GM12801 (cell line): Measurements from ENCODE around the gene CEP112.

ENCODE experiments used
- CTCF ChIP-seq: IDR thresholded peaks from one replicate; pipeline ENCODE4 v1.5.1; 2011; ENCODE audit warnings: control low read depth; ENCODE audit not compliant: insufficient read length; ENCODE audit errors: extremely low read depth

The CEP112 gene

DNA sequence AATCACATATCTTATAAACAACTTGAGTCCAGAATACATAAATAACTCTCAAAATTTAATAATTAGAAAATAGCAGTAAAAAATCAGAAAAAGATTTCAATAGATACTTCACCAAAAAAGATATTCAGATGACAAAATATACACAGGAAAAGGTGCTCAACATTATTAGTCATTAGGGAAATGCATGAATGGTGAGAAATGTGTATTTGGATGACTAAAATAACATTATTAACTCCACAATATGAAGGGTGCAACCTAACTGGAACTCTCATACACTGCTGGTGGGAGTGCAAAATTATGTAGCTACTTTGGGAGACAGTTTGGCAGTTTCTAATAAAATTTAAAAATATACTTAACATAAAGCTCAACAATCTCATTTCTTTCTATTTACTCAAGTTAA is 368.2 kb downstream of the CEP112 start:
- TF ChIP-seq CTCF, result no peak

DNA sequence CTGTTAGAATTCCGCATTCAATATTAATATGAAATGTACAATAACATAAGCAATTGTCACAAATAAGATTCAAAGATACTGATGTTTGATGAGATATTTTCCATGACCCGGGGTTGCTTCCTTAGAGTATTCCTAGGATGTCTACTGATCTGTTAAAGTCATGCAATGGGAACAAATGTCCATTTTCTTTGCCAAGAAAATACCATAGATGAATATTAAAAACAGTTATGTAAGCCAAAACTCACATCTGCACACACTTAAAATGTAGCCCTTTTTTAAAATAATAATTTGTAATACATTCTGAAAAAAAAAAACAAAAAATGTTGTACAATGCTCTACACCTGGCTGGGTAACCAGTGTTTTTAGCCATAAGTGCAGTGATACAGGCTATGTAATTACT is 371.1 kb downstream of the CEP112 start:
- TF ChIP-seq CTCF, result no peak

GRCh38 chr17:65820306-65820705 is 371.6 kb downstream of the CEP112 start:
- TF ChIP-seq CTCF, result no peak

DNA sequence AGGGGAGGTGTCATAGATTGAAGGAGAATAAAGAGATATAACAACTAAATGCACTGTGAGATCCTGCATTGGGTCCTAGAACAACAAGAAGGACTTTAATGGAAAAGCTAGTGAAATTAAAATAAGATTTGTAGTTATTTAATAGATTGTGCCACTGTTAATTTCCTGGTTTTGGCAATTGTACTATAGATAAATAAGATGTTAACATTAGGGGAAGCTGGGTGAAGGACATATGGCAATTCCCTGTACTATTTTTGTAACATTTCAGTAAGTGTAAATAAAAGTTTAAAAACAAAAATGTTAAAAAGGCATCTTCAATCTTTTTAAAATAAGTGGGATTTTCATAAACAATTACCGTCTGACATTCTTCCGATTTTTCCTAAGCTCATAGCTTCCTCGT is 372.1 kb downstream of the CEP112 start:
- TF ChIP-seq CTCF, result no peak

DNA sequence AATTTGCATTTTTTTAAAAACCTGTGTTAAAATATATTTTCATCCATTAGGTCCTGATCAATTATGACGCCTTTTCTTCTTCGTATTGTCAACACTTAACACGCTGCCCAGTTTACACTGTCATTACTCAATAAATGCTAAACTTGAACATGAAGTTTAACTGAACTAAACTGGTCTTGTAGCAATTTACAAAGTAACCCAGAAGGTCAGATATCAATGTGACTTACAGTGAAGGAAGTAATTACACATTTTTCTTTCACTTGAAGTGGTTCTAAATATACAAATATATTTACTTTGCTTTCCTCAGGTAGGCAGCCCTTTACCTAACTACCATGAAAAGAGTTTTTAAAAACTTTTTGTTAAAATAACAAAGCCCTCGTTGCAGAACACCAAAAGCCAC is 374.0 kb downstream of the CEP112 start:
- no peak for TF ChIP-seq CTCF

DNA sequence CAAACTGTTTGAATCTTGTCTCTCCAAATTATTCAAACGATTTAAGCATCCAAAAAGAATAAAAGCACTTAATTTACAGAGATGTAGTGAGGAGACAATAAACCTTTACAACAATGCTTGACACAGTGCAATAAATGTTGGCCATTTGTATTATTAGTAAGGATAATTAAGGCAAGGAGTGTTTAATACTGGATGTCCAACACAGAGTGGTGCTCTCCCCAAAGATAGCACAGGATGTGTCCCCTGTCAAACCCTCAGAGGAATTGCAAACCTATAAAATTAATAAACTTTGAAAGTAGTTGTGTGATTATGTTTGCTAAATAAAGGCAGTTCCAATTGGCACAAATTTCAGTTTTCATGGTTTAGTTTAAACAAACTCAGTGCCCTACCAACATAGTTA is 377.5 kb downstream of the CEP112 start:
- TF ChIP-seq CTCF, result no peak

DNA sequence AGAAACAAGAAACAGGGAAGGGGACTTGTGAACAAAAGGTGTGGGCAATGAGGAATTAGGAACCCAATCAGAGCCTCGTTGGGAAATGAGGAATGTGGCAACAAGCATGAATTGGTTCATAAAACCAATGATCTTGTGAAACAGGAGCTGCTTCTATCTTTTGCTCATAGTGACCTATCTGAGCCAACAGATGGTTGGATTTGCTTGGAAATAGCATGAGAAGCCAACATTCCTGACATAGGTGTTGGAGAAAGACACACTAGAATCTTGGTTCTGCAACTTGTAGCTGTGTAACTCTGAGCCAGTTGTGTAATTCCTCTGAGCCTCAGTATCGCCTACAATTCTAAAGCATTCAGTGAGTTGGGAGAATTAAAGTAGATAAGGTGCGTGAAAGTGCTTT is 378.6 kb downstream of the CEP112 start:
- no peak for TF ChIP-seq CTCF

- TF ChIP-seq CTCF, result no peak
These were observed 380.9 kb downstream of the CEP112 start for GRCh38 chr17:65811043-65811442.
